ENCODE measurements around the gene SOCS4.

- TF ChIP-seq POLR2A (IDR thresholded peaks at IDR 0.05; ENCODE audit: low read depth, low read length) = no peak
- TF ChIP-seq POLR2AphosphoS5 (IDR thresholded peaks at IDR 0.05; ENCODE audit: low read depth, low read length) = no peak
These were observed 21.9 kb downstream of the SOCS4 start for GRCh38 chr14:55048900-55049436.

All from GM12892 (cell line).